Measurements from ENCODE around the gene IRF8.

The IRF8 gene

GRCh38 chr16:85915125-85915845 is 16.3 kb downstream of the IRF8 start:
- DNase-seq = no peak

GRCh38 chr16:85916141-85916890 is 17.4 kb downstream of the IRF8 start:
- no peak for DNase-seq

GRCh38 chr16:85917012-85917411 is 18.1 kb downstream of the IRF8 start:
- DNase-seq = no peak

GRCh38 chr16:85917959-85918358 is 19.0 kb downstream of the IRF8 start:
- no peak for DNase-seq

- no peak for DNase-seq
These were observed 19.5 kb downstream of the IRF8 start for GRCh38 chr16:85918436-85918835.

- DNase-seq = no peak
These were observed 20.6 kb downstream of the IRF8 start for GRCh38 chr16:85919271-85920267.

GRCh38 chr16:85921026-85921425 is 22.1 kb downstream of the IRF8 start:
- no peak for DNase-seq

GRCh38 chr16:85923153-85924021 is 24.4 kb downstream of the IRF8 start:
- DNase-seq = no peak

GRCh38 chr16:85924675-85925074 is 25.7 kb downstream of the IRF8 start:
- DNase-seq = no peak

GRCh38 chr16:85926370-85926769 is 27.4 kb downstream of the IRF8 start:
- DNase-seq = no peak

GRCh38 chr16:85927371-85927770 is 28.4 kb downstream of the IRF8 start:
- DNase-seq = no peak

- no peak for DNase-seq
These were observed 29.0 kb downstream of the IRF8 start for GRCh38 chr16:85927959-85928358.

- no peak for DNase-seq
These were observed 29.4 kb downstream of the IRF8 start for GRCh38 chr16:85928401-85928820.

- DNase-seq = no peak
These were observed 30.3 kb downstream of the IRF8 start for GRCh38 chr16:85929259-85929721.

- DNase-seq = no peak
These were observed 31.3 kb downstream of the IRF8 start for GRCh38 chr16:85930301-85930700.

- no peak for DNase-seq
These were observed 32.8 kb downstream of the IRF8 start for GRCh38 chr16:85931596-85932402.

- no peak for DNase-seq
These were observed 35.2 kb downstream of the IRF8 start for GRCh38 chr16:85934210-85934609.

GRCh38 chr16:85935391-85935973 is 36.5 kb downstream of the IRF8 start:
- no peak for DNase-seq

- DNase-seq = no peak
These were observed 37.2 kb downstream of the IRF8 start for GRCh38 chr16:85935974-85936760.

- no peak for DNase-seq
These were observed 37.9 kb downstream of the IRF8 start for GRCh38 chr16:85936816-85937215.

Measured in NCI-H187 (cell line).